IgD-negative memory B cell (primary cell): ENCODE data around the gene SLC22A15. TPM values are rescaled to one million over a fixed set of nuclear protein-coding genes. Genes with fewer than 3 reads are reported as not detected.
A peak's percentile ranks its signal among the peaks of the same experiment; 100 is the strongest.
"Not testable (repeated sequence)": the region's sequence is repeated elsewhere in the genome, so short reads cannot be mapped to it uniquely, and the experiment has no call there.

Source experiments
- H3K27ac Mint-ChIP-seq, 3 donors: one replicate each; pipeline ENCODE4 v1.8.0; 2020 to 2022; ENCODE audit warnings: mild to moderate bottlenecking in 3 of 3, mixed read lengths in 3 of 3, moderate library complexity in 1 of 3
- H3K27me3 Mint-ChIP-seq: one replicate; pipeline ENCODE4 v1.8.0; 2021; ENCODE audit warnings: mixed read lengths
- H3K36me3 Mint-ChIP-seq: one replicate; pipeline ENCODE4 v1.8.0; 2020; ENCODE audit warnings: mild to moderate bottlenecking, mixed read lengths
- H3K4me1 Mint-ChIP-seq, 3 donors: one replicate each; pipeline ENCODE4 v1.8.0; 2020 to 2022; ENCODE audit warnings: mixed read lengths in 3 of 3, mild to moderate bottlenecking in 1 of 3
- H3K4me3 Mint-ChIP-seq, 4 donors: one replicate each; pipeline ENCODE4 v1.8.0; 2020 to 2022; ENCODE audit warnings: mild to moderate bottlenecking in 4 of 4, mixed read lengths in 4 of 4, moderate library complexity in 3 of 4
- H3K9me3 Mint-ChIP-seq, 3 donors: one replicate each; pipeline ENCODE4 v1.8.0; 2020 to 2021; ENCODE audit warnings: mixed read lengths in 3 of 3, mild to moderate bottlenecking in 1 of 3
- polyA plus RNA-seq: library from polyadenylated mRNA; unstranded; fragments of 300-500 nt; fragmentation: Illumina TruSeq; gene quantifications from one replicate; pipeline ENCODE4 v1.2.3, GENCODE V29; 2021

The SLC22A15 gene
- 2.0 TPM for polyA plus RNA-seq

- peaks cover under 1% of the 10 kb centered on the region for H3K27me3 Mint-ChIP-seq
- peaks cover 15 to 21% (median 18%) of the 10 kb centered on the region in 3 donors for H3K4me1 Mint-ChIP-seq
- H3K9me3 Mint-ChIP-seq, result no peaks in the 10 kb centered on the region
- no peaks in the 10 kb centered on the region for H3K36me3 Mint-ChIP-seq
- peak within 1 kb of the TSS; percentile 93 to 97 (median 93) for H3K27ac Mint-ChIP-seq
- peak within 1 kb of the TSS; percentile 85 to 98 (median 98) for H3K4me3 Mint-ChIP-seq
These were observed at the start of gene SLC22A15 for GRCh38 chr1:115976062-115976920. SLC22A15 (plus strand) TSS chr1:115976513; CDS start chr1:115976628, 115 bp downstream.

- no peak overlapping the region for H3K27ac Mint-ChIP-seq
- H3K9me3 Mint-ChIP-seq, result no peaks in the 10 kb centered on the region
- peaks cover 2% of the 10 kb centered on the region for H3K27me3 Mint-ChIP-seq
- H3K4me3 Mint-ChIP-seq, result no peak overlapping the region
- H3K36me3 Mint-ChIP-seq, result no peaks in the 10 kb centered on the region
- peaks cover 3 to 16% (median 11%) of the 10 kb centered on the region in 3 donors for H3K4me1 Mint-ChIP-seq
These were observed 48.3 kb upstream of the SLC22A15 start for GRCh38 chr1:115927971-115928370.

DNA sequence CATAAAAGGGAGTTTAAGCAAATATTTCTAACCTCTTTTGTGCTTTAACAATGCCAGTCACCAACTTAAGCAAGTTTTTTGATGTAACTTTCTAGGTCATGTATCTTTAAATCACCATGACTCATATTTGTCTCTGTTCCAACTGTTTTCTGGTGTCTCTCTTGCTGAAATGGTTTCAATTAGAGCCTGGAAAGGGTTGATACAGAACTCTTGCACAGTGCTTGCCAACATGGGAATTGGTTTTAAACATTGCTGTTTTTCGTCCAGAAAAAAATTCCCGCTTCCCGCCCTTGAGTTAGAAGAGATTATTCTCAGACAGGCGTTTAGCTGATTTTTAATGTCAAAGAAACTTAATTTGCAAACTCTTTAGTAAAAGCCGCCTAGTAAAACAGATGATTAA is 46.4 kb upstream of the SLC22A15 start:
- Mint-ChIP-seq H3K36me3 (no peaks in the 10 kb centered on the region), H3K4me1 (peaks cover 0 to 2% (median 0%) of the 10 kb centered on the region in 3 donors), H3K9me3 (peaks cover 0 to 4% (median 3%) of the 10 kb centered on the region in 3 donors), H3K27ac (no peak overlapping the region), H3K27me3 (peaks cover 2% of the 10 kb centered on the region), H3K4me3 (no peak overlapping the region)

GRCh38 chr1:115933625-115934024 is 42.7 kb upstream of the SLC22A15 start:
- H3K27me3 Mint-ChIP-seq, result peaks cover 5% of the 10 kb centered on the region
- peaks cover 0 to 5% (median 3%) of the 10 kb centered on the region in 3 donors for H3K9me3 Mint-ChIP-seq
- no peak overlapping the region for H3K27ac Mint-ChIP-seq
- no peak overlapping the region for H3K4me3 Mint-ChIP-seq
- H3K36me3 Mint-ChIP-seq, result no peaks in the 10 kb centered on the region
- no peaks in the 10 kb centered on the region for H3K4me1 Mint-ChIP-seq

DNA sequence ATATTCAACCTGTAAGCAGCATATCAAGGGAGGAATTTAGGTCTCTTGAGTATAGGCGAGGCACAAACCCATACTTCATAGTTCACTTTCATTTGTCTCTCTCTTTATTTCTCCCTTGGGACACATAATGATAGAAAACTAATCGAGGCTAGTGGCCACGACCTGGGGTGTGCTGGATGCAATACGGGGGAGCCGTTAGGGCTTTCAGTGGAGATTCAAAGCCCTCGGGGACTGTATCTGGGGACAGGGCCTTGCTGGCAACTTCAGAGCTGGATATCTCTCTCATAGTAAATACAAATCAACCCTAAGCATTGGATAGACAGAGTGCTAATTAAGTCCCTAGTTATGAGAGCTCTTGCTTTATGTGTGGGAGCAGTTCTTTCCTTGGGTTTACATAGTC is 36.9 kb upstream of the SLC22A15 start:
- H3K4me1 Mint-ChIP-seq, result no peaks in the 10 kb centered on the region
- H3K4me3 Mint-ChIP-seq, result no peak overlapping the region
- H3K27me3 Mint-ChIP-seq, result peaks cover 3% of the 10 kb centered on the region
- no peak overlapping the region for H3K27ac Mint-ChIP-seq
- H3K36me3 Mint-ChIP-seq, result no peaks in the 10 kb centered on the region
- peaks cover 0 to 5% (median 5%) of the 10 kb centered on the region in 3 donors for H3K9me3 Mint-ChIP-seq

DNA sequence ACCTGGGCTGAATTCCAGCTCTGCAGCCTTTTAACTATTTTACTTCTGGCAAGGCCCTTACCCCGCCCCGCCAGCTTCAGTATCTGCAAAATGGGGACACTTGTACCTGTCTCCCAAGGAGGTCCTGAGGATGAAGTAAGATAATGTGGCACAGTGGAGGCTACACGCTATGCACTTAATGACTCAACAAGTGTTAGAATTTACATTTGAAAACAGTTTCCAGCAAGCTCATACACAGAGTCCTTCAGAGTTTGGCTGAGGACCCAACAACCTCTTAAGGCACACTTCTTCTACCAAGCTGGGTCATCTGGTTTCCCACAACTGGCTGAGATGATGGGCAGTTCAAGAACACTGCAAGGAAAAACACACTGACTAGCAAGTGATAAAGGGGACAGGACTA is 30.2 kb upstream of the SLC22A15 start:
- H3K36me3 Mint-ChIP-seq, result peaks cover 1% of the 10 kb centered on the region
- peaks cover 0 to 6% (median 0%) of the 10 kb centered on the region in 3 donors for H3K9me3 Mint-ChIP-seq
- H3K27me3 Mint-ChIP-seq, result peaks cover 11% of the 10 kb centered on the region
- no peaks in the 10 kb centered on the region for H3K4me1 Mint-ChIP-seq
- no peak overlapping the region for H3K27ac Mint-ChIP-seq
- H3K4me3 Mint-ChIP-seq, result no peak overlapping the region

DNA sequence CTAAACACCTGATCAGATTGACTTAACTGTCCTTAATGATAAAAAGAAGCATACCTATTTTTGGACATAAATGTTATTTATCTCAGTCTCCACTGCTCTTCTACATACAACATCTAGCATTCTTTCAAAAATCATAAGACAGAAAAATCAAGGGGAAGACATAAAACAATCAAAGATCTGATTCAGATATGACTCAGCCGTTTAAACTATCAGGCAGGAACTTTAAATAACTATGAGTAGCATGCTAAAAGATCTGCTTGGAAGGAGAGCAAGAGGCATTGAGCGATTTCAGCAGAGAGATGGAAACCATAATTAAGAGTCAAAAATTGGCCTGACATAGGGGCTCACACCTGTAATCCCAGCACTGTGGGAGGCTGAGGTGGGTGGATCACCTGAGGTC is 27.2 kb upstream of the SLC22A15 start:
- Mint-ChIP-seq H3K9me3 (peaks cover 0 to 6% (median 0%) of the 10 kb centered on the region in 3 donors), H3K4me1 (peaks cover 0 to 3% (median 1%) of the 10 kb centered on the region in 3 donors), H3K27me3 (peaks cover 12% of the 10 kb centered on the region), H3K36me3 (peaks cover 1% of the 10 kb centered on the region), H3K4me3 (no peak overlapping the region), H3K27ac (no peak overlapping the region)

GRCh38 chr1:115951560-115951959 is 24.8 kb upstream of the SLC22A15 start:
- Mint-ChIP-seq H3K4me3 (no peak overlapping the region), H3K27ac (no peak overlapping the region), H3K9me3 (peaks cover 0 to 6% (median 3%) of the 10 kb centered on the region in 3 donors), H3K36me3 (no peaks in the 10 kb centered on the region), H3K27me3 (peaks cover 6% of the 10 kb centered on the region), H3K4me1 (peaks cover 0 to 3% (median 1%) of the 10 kb centered on the region in 3 donors)

- Mint-ChIP-seq H3K4me1 (peaks cover 0 to 3% (median 1%) of the 10 kb centered on the region in 3 donors), H3K27me3 (peaks cover 6% of the 10 kb centered on the region), H3K4me3 (no peak overlapping the region), H3K27ac (no peak overlapping the region), H3K9me3 (peaks cover 0 to 6% (median 3%) of the 10 kb centered on the region in 3 donors), H3K36me3 (no peaks in the 10 kb centered on the region)
These were observed 23.8 kb upstream of the SLC22A15 start for GRCh38 chr1:115952547-115952946.

- Mint-ChIP-seq H3K9me3 (peaks cover 0 to 6% (median 3%) of the 10 kb centered on the region in 3 donors), H3K4me3 (no peak overlapping the region), H3K36me3 (no peaks in the 10 kb centered on the region), H3K4me1 (peaks cover 0 to 3% (median 1%) of the 10 kb centered on the region in 3 donors), H3K27ac (no peak overlapping the region), H3K27me3 (peaks cover 8% of the 10 kb centered on the region)
These were observed 23.1 kb upstream of the SLC22A15 start for GRCh38 chr1:115953180-115953579.

- Mint-ChIP-seq H3K36me3 (no peaks in the 10 kb centered on the region), H3K9me3 (peaks cover 0 to 3% (median 2%) of the 10 kb centered on the region in 3 donors), H3K27ac (no peak overlapping the region), H3K4me1 (peaks cover 0 to 3% (median 1%) of the 10 kb centered on the region in 3 donors), H3K4me3 (no peak overlapping the region), H3K27me3 (peaks cover 3% of the 10 kb centered on the region)
These were observed 21.6 kb upstream of the SLC22A15 start for GRCh38 chr1:115954684-115955083.

DNA sequence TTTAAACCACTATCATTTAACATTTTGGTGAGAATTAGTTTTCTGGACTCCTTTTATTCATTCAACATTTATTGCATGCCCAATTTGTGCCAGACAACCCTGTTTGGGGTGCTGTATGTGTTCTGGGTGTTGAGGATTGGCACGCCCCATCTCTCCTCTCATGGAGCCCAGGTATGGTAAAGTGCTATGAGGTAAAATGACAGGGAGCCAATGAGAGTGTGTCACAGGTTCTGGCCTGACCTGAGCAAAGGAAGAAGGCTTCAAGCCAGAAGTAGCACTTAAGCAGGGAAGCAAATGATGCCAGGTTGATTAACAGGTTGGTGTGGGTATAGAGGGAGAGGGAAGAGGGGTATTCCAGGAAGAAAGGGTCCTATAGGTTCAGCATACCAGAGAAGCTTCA is 21.1 kb upstream of the SLC22A15 start:
- Mint-ChIP-seq H3K27me3 (peaks cover 5% of the 10 kb centered on the region), H3K36me3 (no peaks in the 10 kb centered on the region), H3K4me1 (peaks cover 0 to 3% (median 1%) of the 10 kb centered on the region in 3 donors), H3K27ac (no peak overlapping the region), H3K9me3 (peaks cover 0 to 3% (median 2%) of the 10 kb centered on the region in 3 donors), H3K4me3 (no peak overlapping the region)

- Mint-ChIP-seq H3K4me1 (no peaks in the 10 kb centered on the region), H3K36me3 (no peaks in the 10 kb centered on the region), H3K27ac (no peak overlapping the region), H3K4me3 (no peak overlapping the region), H3K27me3 (peaks cover 16% of the 10 kb centered on the region), H3K9me3 (peaks cover 0 to 3% (median 0%) of the 10 kb centered on the region in 3 donors)
These were observed 17.4 kb upstream of the SLC22A15 start for GRCh38 chr1:115958866-115959265.

DNA sequence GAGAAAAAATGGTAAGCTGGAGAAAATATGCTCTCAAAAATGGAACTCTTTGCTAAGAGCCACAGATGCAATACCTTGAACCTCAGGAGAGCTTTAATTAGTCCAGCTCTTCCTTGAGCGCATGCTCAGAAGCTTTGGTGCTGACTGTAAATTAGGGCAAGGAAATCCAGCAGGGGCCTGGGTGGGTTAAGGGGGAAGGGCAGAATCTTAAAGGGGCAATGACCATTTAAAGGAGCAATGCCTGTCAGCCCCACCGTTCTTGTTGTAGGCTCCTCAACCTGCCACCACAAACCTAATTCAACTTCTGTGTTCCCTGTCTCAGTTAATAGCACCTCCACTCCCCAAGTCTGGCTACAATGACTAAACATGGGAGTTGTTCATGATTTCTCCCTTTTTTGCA is 6.8 kb upstream of the SLC22A15 start:
- H3K9me3 Mint-ChIP-seq, result peaks cover 0 to 6% (median 0%) of the 10 kb centered on the region in 3 donors
- H3K36me3 Mint-ChIP-seq, result peaks cover 2% of the 10 kb centered on the region
- H3K27ac Mint-ChIP-seq, result no peak overlapping the region
- H3K27me3 Mint-ChIP-seq, result peaks cover 5% of the 10 kb centered on the region
- no peak overlapping the region for H3K4me3 Mint-ChIP-seq
- H3K4me1 Mint-ChIP-seq, result peaks cover 0 to 6% (median 2%) of the 10 kb centered on the region in 3 donors

DNA sequence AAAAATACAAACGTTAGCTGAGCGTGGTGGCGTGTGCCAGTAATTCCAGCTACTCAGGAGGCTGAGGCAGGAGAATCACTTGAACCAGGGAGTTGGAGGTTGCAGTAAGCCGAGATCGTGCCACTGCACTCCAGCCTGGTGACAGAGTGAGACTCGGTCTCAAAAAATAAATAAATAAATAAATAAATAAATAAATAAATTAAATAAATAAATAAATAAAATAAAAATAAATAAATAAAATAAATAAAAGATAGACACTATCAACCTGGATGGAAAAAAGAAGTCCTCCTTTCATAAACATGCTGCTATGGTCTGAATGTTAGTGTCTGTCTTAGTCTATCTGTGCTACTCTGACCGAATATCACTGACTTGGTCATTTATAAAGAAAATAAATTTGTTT is 4.5 kb upstream of the SLC22A15 start:
- H3K27me3 Mint-ChIP-seq, H3K27ac Mint-ChIP-seq, H3K4me1 Mint-ChIP-seq, H3K9me3 Mint-ChIP-seq, H3K36me3 Mint-ChIP-seq, H3K4me3 Mint-ChIP-seq: not testable (repeated sequence)

DNA sequence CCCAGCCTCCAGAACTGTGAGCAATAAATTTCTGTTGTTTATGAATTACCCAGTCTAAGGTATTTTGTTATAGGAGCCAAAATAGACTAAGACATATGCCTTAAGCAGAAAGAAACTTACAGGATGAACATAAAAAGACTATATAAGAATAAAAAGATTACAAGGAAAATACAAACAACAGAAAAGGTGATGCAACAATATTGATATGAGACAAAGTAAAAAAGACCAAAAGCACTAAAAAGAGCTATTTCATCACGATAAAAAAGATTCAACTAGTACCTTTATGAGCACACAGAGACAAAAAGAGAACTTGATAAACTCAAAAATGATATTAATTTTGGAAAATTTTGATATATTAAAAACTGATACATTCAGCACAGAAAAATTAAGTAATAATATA is 3.2 kb upstream of the SLC22A15 start:
- Mint-ChIP-seq H3K36me3 (no peaks in the 10 kb centered on the region), H3K4me1 (peaks cover 9 to 15% (median 9%) of the 10 kb centered on the region in 3 donors), H3K27ac (no peak overlapping the region), H3K27me3 (peaks cover 3% of the 10 kb centered on the region), H3K4me3 (no peak overlapping the region), H3K9me3 (no peaks in the 10 kb centered on the region)
